Vagina (tissue), 2 donors: ENCODE measurements around the gene IER5. TPM values are rescaled to one million over a fixed set of nuclear protein-coding genes. Genes with fewer than 3 reads are reported as not detected.
"Not testable (repeated sequence)": the region's sequence is repeated elsewhere in the genome, so short reads cannot be mapped to it uniquely, and the experiment has no call there.

Experiments used
- DNase-seq, 2 donors: peaks; one replicate each; pipeline ENCODE4 v3.0.0-alpha.2; 2017; ENCODE audit errors: extremely low spot score in 2 of 2
- H3K27ac ChIP-seq: fragments of 200-600 bp; sonication (generic); one replicate; pipeline ENCODE4 v1.5.1; 2019
- H3K27me3 ChIP-seq: fragments of 200-600 bp; sonication (generic); one replicate; pipeline ENCODE4 v1.5.1; 2019
- H3K36me3 ChIP-seq, 2 donors: fragments of 200-600 bp; sonication (generic); one replicate each; pipeline ENCODE4 v1.5.1; 2017 to 2019
- H3K4me1 ChIP-seq: fragments of 200-600 bp; sonication (generic); one replicate; pipeline ENCODE4 v1.5.1; 2019
- H3K4me3 ChIP-seq, 2 donors: fragments of 200-600 bp; sonication (generic); 1 replicate in 1 of 2; 2 replicates in 1 of 2; pipeline ENCODE4 v1.5.1; 2016 to 2019
- H3K9me3 ChIP-seq: fragments of 200-600 bp; sonication (generic); one replicate; pipeline ENCODE4 v1.5.1; 2019
- POLR2A ChIP-seq, 2 donors: fragments of 450-650 bp; IDR thresholded peaks; one replicate each; pipeline ENCODE4 v1.6.1; 2017; ENCODE audit warnings: antibody characterized with exemption in 2 of 2, mild to moderate bottlenecking in 2 of 2, moderate library complexity in 2 of 2
- POLR2AphosphoS5 ChIP-seq, 2 donors: sonication (generic); formaldehyde crosslinking; IDR thresholded peaks; one replicate each; pipeline ENCODE4 v1.9.0; 2017; ENCODE audit warnings: antibody characterized with exemption in 2 of 2, mild to moderate bottlenecking in 2 of 2, low read depth in 1 of 2; ENCODE audit not compliant: insufficient read depth in 1 of 2
- intact Hi-C: fragments of 100-400 bp; cut with DNase I; formaldehyde crosslinking; loops from one replicate; pipeline ENCODE4 v1.15.1; 2023
- total RNA-seq: library from RNA; depleted of rRNA; stranded (reverse); fragments of >200 nt; gene quantifications from one replicate; pipeline ENCODE4 v1.2.3, GENCODE V29; 2016
- TF ChIP-seq, protein P1 (sequence below), 3 experiments: fragments of 450-650 bp in 2 of 3; fragments of 200-600 bp in 1 of 3; sonication (generic) in 1 of 3; IDR thresholded peaks; one replicate each; pipeline ENCODE4 v1.5.1; 2017 to 2019; ENCODE audit warnings: antibody characterized with exemption in 3 of 3, mild to moderate bottlenecking in 2 of 3, moderate library complexity in 2 of 3

Gene IER5
- total RNA-seq, 1 donor from 2014 or later, result 13.0 TPM

DNA sequence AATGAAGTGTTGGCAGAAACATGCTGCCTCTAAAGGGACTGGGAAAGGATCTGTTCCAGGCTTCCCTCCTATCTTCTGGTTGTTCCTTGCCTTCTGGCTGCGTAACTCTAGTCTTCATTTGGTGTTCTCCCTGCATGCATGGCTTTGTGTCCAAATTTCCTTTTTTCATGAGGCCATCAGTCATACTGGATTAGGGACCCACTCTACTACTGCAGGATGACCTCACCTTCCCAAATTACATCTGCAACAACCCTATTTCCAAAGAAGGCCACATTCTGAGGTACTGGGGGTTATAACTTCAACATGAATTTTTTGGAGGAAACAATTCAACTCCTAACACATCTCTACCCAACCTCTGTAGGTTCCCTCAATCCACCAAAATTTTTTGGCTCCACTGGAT lies 28.4 kb upstream of the IER5 start:
- intact Hi-C loops, result no loop called here
- Histone ChIP-seq H3K4me1 (no peaks in the 10 kb centered on the region), H3K27ac (no peak overlapping the region), H3K9me3 (no peaks in the 10 kb centered on the region), H3K4me3 (no peak overlapping the region), H3K36me3 (no peaks in the 10 kb centered on the region), H3K27me3 (no peaks in the 10 kb centered on the region)
- TF ChIP-seq POLR2A (IDR thresholded peaks at IDR 0.05) (no peak), POLR2AphosphoS5 (IDR thresholded peaks at IDR 0.05; ENCODE audit: insufficient read depth in 1 of 2, low read depth in 1 of 2) (no peak)
- TF ChIP-seq, protein P1, sequence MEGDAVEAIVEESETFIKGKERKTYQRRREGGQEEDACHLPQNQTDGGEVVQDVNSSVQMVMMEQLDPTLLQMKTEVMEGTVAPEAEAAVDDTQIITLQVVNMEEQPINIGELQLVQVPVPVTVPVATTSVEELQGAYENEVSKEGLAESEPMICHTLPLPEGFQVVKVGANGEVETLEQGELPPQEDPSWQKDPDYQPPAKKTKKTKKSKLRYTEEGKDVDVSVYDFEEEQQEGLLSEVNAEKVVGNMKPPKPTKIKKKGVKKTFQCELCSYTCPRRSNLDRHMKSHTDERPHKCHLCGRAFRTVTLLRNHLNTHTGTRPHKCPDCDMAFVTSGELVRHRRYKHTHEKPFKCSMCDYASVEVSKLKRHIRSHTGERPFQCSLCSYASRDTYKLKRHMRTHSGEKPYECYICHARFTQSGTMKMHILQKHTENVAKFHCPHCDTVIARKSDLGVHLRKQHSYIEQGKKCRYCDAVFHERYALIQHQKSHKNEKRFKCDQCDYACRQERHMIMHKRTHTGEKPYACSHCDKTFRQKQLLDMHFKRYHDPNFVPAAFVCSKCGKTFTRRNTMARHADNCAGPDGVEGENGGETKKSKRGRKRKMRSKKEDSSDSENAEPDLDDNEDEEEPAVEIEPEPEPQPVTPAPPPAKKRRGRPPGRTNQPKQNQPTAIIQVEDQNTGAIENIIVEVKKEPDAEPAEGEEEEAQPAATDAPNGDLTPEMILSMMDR (IDR thresholded peaks at IDR 0.05), result no peak
- DNase-seq, result no peak

- H3K36me3 ChIP-seq, H3K27ac ChIP-seq, H3K27me3 ChIP-seq, H3K4me1 ChIP-seq, DNase-seq, H3K9me3 ChIP-seq, H3K4me3 ChIP-seq, intact Hi-C loops: not testable (repeated sequence)
Measured at GRCh38 chr1:181060947-181061346, 27.6 kb upstream of the IER5 start.

DNA sequence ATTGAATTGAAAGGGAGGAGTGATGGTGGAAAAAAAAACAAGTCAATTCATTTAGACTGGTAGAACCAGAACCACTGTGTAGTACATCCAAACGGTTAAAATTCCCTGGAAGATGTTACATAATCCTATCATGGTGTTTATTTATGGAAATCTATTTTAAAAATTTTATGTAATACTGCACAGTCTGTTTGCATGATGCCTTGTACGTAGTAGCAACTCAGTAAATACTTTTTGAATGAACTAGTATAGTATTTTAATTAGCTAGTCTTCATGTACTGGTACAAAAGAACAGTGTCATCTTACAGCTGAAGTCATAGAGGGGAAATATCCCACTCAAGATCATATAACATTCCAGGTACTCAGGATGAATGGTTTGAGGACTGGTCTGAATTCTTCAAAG lies 27.0 kb upstream of the IER5 start:
- no peak for DNase-seq
- no peaks in the 10 kb centered on the region for H3K27me3 ChIP-seq
- TF ChIP-seq POLR2A (IDR thresholded peaks at IDR 0.05) (no peak), POLR2AphosphoS5 (IDR thresholded peaks at IDR 0.05; ENCODE audit: insufficient read depth in 1 of 2, low read depth in 1 of 2) (no peak)
- TF ChIP-seq, protein P1 (IDR thresholded peaks at IDR 0.05), result no peak
- intact Hi-C loops, result no loop called here
- no peaks in the 10 kb centered on the region for H3K9me3 ChIP-seq
- no peaks in the 10 kb centered on the region for H3K36me3 ChIP-seq
- H3K4me3 ChIP-seq, result no peak overlapping the region
- H3K4me1 ChIP-seq, result no peaks in the 10 kb centered on the region
- no peak overlapping the region for H3K27ac ChIP-seq

- Histone ChIP-seq H3K9me3 (no peaks in the 10 kb centered on the region), H3K27me3 (no peaks in the 10 kb centered on the region), H3K4me3 (no peak overlapping the region), H3K4me1 (no peaks in the 10 kb centered on the region), H3K36me3 (no peaks in the 10 kb centered on the region), H3K27ac (no peak overlapping the region)
- intact Hi-C loops, result no loop called here
- DNase-seq, result no peak
- TF ChIP-seq POLR2A (IDR thresholded peaks at IDR 0.05), result no peak
- TF ChIP-seq, protein P1 (IDR thresholded peaks at IDR 0.05), result no peak
Measured at GRCh38 chr1:181061891-181062835, 26.3 kb upstream of the IER5 start.

GRCh38 chr1:181062836-181063428 lies 25.6 kb upstream of the IER5 start:
- Histone ChIP-seq H3K4me1 (no peaks in the 10 kb centered on the region), H3K27me3 (no peaks in the 10 kb centered on the region), H3K9me3 (no peaks in the 10 kb centered on the region), H3K27ac (no peak overlapping the region), H3K4me3 (no peak overlapping the region), H3K36me3 (no peaks in the 10 kb centered on the region)
- DNase-seq, result no peak
- TF ChIP-seq POLR2AphosphoS5 (IDR thresholded peaks at IDR 0.05; ENCODE audit: insufficient read depth in 1 of 2, low read depth in 1 of 2) (no peak), POLR2A (IDR thresholded peaks at IDR 0.05) (no peak)
- TF ChIP-seq, protein P1 (IDR thresholded peaks at IDR 0.05), result no peak
- intact Hi-C loops, result no loop called here
